Fibroblast of upper back skin (primary cell): ENCODE results near the gene ZNF638.
"Not testable (repeated sequence)": the region's sequence is repeated elsewhere in the genome, so short reads cannot be mapped to it uniquely, and the experiment has no call there.

Source experiments
- DNase-seq: peaks from one replicate; pipeline ENCODE4 v3.0.0-alpha.2; 2013

ZNF638 gene

GRCh38 chr2:71409611-71410010, 78.0 kb downstream of the ZNF638 start:
- no peak for DNase-seq

GRCh38 chr2:71410696-71411095, 79.1 kb downstream of the ZNF638 start:
- no peak for DNase-seq

DNA sequence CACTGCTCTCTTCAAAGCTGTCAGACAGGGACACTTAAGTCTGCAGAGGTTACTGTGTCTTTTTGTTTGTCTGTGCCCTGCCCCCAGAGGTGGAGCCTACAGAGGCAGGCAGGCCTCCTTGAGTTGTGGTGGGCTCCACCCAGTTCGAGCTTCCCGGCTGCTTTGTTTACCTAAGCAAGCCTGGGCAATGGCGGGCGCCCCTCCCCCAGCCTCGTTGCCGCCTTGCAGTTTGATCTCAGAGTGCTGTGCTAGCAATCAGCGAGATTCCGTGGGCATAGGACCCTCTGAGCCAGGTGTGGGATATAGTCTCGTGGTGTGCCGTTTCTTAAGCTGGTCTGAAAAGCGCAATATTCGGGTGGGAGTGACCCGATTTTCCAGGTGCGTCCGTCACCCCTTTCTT, 85.3 kb downstream of the ZNF638 start:
- not testable (repeated sequence) for DNase-seq

DNA sequence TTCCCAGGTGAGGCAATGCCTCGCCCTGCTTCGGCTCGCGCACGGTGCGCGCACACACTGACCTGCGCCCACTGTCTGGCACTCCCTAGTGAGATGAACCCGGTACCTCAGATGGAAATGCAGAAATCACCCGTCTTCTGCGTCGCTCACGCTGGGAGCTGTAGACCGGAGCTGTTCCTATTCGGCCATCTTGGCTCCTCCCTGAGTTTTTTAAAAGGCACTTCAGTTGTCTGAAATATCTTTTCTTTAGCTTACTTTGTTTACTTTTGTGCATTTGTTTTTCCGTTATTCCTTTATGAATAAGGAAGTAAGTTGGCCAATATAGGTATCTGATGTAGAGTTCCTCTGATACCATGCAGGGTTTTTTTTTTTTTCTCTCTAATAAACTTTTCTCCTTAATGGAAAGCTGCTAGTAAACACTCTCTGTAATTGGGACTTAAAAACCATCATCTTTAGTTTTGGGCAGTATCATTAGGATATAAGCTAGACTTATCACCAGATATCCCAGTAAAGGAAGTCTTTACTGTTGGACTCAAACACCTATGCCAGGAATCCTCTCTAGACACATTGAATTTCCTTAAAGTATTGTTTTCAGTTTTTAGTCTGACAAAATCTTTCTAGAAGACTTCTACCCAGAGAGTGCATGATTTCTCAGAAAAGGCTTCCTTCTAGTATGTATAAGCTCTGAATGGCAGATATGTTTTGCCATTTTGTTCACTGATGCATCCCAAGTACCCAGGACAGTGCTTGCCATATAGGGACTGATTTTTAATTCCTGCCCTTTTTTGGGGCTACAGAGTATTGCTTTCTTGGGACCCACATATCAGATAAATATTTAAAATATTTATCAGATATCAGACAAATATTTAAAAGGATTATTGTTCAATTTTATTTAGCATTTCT, 86.0 kb downstream of the ZNF638 start:
- no peak for DNase-seq

DNA sequence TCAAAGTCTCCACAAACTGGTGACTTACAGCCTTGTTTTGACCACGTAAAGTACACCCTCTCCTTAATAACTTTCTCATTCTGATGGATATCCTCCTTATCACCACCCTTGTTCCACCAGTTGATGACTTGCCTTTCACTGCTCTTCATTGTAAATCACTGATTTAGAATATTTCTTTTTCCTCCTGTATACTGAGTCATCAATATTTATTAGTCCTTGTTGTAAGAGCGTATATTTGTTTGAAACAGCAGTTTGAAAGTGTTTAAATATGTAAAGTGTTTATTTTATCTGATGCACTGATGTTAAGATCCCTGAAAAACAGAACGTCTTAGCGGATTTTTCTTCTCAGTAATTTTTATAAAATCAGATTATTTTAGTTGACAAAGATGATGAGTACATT, 87.6 kb downstream of the ZNF638 start:
- no peak for DNase-seq

GRCh38 chr2:71419976-71420375, 88.4 kb downstream of the ZNF638 start:
- DNase-seq, result no peak

DNA sequence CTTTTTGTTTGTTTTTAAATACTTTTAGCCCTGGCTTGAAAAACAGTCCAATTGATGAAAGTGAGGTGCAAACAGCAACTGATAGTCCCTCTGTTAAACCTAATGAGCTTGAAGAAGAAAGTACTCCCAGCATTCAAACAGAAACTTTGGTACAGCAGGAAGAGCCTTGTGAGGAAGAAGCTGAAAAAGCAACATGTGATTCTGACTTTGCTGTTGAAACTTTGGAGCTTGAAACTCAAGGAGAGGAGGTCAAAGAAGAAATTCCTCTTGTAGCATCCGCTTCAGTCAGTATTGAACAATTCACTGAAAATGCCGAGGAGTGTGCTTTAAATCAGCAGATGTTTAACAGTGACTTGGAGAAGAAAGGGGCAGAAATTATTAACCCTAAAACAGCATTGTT, 91.2 kb downstream of the ZNF638 start:
- DNase-seq, result no peak

GRCh38 chr2:71423817-71424420, 92.3 kb downstream of the ZNF638 start:
- DNase-seq, result no peak

DNA sequence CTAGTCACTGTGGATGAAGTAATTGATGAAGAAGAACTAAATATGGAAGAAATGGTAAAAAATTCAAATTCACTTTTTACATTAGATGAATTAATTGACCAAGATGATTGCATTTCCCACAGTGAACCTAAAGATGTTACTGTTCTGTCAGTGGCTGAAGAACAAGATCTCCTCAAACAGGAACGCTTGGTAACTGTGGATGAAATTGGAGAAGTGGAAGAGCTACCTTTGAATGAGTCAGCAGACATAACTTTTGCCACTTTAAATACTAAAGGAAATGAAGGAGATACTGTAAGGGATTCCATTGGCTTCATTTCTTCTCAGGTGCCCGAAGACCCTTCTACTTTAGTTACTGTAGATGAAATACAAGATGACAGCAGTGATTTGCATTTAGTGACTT, 95.1 kb downstream of the ZNF638 start:
- no peak for DNase-seq

DNA sequence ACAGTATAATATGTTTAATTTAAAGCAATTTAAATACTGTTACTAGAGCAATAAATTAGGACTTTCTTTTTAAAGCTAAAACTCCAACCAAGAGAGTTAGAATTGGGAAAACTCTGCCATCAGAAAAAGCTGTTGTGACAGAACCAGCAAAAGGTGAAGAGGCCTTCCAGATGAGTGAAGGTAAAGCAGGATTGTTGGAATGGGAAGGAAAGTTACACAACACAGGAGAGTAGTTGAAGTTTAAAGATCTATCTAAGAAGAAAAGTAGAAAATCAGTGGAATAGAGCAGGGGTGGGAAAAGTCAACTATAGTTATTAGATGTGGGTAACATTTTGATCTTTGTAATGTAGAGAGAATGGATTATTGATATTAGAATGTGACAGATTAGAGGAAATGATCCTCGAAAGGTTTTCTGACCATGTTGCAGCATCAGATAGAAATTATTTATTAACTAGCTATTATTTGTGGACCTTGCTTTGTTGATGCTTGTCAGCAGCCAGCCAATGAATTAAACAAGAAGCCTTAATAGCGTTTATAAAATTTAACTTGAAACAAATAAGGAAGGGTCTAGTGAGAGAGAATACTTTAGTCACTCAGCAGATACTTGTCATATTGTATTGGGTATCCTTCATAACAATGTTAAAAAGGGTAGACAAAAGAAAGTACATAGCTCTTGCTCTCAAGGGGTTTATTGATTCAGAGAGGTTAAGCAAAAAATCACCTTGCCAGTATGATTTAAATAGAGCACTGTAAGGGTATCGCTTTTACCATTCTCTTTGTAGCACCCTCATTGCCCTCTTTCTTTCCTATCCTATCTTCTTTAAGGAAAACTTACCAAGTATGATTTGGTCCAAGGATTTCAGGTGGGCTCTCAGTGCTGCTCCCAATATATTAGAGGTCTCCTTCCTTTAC, 97.1 kb downstream of the ZNF638 start:
- DNase-seq, result no peak

GRCh38 chr2:71445142-71445541, 113.6 kb downstream of the ZNF638 start:
- DNase-seq, result not testable (repeated sequence)

- no peak for DNase-seq
These were observed 114.9 kb downstream of the ZNF638 start for GRCh38 chr2:71446505-71446904.

DNA sequence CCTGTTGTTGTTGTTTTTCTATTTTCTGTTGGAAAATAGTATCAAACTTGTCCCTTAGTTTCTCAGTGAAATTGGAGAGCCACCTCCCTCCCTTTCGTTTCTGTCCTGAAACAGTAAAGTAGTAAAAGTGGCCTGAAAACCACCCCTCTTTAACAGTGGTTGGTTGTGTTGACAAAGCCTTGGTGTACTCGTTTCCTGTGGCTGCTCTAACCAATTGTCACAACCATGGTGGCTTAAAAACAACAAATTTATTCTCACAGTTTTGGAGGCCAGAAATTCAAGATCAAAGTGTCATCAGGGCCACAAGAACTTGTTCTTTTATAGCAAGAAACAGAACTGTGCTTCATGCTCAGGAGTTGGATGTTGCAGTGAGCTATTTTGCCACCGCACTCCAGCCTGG, 117.8 kb downstream of the ZNF638 start:
- no peak for DNase-seq

- no peak for DNase-seq
These were observed 120.1 kb downstream of the ZNF638 start for GRCh38 chr2:71451705-71452104.

- DNase-seq, result peak; percentile 32
These were observed 121.0 kb downstream of the ZNF638 start for GRCh38 chr2:71452565-71452964.

DNA sequence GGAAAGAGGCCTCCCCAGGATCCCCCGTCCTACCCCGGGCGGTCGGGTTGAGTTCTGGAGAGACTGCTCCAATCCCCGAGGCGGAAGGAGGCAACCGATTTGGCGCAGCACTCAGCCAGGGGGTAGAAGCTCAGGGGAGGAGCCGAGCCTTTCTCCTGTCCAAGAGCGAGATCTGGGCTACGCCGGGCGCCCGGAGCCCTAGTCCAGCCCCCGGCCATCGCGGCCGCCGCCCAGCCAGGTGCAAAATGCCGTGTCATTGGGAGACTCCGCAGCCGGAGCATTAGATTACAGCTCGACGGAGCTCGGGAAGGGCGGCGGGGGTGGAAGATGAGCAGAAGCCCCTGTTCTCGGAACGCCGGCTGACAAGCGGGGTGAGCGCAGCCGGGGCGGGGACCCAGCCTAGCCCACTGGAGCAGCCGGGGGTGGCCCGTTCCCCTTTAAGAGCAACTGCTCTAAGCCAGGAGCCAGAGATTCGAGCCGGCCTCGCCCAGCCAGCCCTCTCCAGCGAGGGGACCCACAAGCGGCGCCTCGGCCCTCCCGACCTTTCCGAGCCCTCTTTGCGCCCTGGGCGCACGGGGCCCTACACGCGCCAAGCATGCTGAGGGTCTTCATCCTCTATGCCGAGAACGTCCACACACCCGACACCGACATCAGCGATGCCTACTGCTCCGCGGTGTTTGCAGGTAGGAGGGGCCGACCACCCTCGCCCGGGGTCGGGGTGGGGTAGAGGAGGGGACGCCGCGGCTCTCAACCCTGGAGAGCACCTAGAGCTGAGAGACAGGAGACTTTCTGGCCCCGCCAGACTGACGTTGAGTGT, 122.0 kb downstream of the ZNF638 start, which contains the start of gene DYSF:
DYSF (plus strand) TSS at position 158 of the 817 bp plus-strand sequence.
- no peak for DNase-seq

DNA sequence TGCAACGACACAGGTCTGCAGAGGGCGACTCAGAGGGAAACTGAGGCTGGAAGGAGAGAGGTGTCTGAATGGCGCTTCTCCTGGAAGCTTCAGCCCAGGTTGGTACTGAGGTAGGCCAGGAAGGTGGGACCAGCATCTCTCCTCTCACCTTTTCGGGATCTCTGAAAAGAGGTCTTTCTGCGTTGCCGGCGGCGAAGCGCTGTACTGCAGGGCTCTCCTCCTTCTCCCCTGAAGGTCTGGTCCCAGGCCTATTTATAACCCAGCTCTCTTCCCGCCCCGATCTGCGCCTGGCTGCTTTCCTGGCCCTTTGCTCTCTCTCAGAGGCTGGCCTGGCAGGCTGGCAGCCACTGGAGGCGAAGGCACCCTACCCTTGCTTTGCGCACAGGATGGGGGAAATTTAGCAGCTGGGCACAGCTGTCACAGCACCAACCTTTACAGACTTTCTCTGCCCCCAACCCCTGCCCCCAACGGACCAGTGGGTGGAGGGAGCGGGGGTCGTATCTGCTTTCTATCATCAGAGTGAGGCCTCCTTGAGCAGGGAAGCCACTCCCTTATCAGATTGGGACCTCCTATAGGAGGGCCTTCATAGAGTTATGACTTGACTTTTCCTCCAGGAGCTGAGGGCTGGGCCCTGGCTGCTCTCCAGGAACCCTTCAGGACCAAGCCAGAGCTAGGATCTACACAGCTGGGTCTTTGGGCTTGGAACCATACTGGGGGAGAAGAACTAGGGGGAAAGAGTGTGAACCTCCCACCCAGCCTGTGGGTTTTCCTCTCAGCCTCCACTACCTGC, 122.8 kb downstream of the ZNF638 start:
- DNase-seq, result no peak

DNA sequence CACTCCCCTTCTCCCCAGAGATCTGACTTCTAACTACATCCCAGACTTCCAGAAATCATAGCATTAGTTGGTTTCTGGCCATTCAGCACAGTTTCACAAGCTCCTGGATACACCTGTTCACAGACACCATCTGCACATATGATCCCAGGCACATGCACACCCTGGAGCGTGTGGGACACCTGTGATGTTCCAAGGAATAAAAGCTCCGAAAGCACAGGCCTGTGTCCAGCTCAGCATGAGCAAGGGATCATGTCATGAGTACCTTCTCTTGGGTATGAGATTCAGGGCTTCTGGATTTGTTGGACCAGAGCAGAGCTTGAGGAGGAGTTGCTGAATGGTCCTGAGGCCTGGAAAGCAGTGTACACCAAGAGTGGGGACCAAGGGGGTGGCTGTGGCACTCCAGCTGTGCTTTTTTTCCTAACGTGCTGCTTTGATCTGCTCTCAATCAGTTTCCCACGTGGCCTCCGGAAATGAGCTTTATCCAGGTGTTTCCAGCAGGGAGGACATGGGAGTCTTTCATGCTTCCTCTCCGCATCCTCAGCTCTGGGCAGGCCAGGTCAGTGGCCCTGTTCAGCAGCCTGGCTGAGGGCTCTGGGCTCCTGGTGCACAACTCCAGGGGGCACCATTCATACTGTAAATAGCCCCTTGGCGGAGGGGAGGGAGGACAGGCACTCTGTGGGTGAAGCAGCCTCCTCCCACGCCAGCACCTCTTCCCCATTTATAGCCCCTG, 123.6 kb downstream of the ZNF638 start:
- DNase-seq, result no peak

DNA sequence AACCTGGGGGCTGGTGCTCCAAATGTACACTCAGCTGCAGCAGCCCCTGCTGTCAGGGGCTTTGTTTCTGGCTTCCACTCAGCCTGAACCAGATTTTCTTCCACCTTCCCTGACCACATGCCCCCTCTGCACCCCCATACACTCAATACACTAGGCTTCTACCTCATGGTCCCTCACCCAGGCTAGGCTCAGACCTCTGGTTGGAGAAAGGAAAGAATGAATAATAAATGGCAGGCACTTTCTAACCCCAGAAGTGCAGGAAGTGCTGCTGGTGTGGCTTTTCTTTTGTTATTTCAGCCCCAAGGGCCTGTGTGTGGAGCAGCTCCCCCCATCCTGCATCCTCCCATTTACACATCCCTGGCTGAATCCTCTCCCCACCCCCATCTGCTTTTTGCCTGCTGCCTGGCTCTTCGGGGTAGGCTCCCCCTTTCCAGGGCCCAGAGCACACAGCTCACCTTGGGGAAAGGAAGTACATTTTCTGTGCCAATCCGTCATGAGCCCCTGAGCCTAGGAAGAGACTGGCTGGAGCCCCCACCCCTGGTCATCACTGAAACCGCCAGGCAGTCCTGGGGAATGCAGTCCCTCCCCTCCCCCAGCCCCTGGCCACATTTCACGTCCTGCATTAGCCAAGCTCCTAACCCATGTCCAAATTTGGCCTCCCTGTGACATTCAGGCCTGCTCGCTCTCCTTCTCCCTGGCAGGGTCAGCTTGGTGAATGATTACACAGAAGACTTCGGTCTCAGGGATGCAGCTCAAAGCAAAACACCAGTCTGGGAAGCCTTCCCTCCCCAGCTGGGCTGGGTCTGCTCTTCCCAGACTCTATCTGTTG, 124.4 kb downstream of the ZNF638 start:
- DNase-seq, result peak; percentile 52

DNA sequence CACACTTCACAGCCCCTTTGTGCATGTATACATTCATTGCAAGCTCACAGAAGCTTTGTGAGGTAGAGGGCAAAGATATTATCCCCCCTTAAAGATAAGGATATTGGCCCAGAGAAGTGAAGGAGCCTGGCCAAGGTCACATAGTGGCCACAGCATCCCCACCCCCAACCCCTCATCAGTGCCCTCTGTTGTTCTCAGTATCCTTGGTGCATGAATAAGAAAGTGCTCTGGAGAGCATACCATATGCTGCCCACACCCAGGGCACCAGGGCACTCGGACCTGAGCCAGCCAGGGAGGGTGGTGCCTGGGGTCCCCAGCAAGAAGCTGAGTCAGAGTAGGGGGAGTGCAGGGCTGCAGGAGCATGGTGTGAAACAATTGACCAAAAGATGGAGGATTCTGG, 125.0 kb downstream of the ZNF638 start:
- no peak for DNase-seq
